ENCODE data around the gene LIME1. TPM values are rescaled to one million over a fixed set of nuclear protein-coding genes. Genes with fewer than 3 reads are reported as not detected.

The LIME1 gene
- total RNA-seq, 2 experiments from 2014 or later: 75.6 to 76.4 TPM

DNA sequence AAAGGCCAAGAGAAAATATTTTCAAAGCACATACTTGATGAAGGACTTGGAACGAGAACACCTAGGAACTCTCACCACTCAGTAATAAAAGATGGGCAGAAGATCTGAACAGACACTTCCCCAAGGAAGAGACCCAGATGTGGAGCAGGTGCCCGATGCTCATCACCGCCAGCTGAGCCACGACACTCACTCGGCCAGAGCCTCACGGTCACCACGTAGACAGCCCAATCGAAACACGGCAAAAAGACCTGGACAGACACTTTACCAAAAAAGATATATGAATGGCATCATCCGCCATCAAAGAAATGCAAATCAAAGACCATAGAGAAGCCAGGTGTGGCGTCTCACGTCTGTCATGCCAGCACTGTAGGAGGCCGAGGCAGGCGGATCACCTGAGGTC, 44.7 kb downstream of the LIME1 start:
- BruUV-seq (replicated peaks): no TSS peak
- ChIA-PET CTCF (ENCODE audit: unreplicated experiment) (interaction anchor here (0.5 kb wide), 1 partner anchor 15 kb away, joined by 3 read pairs; no protein-coding TSS in a partner anchor), POLR2A (interaction anchor here (0.6 kb wide), 1 partner anchor 83 kb away, joined by 4 read pairs; no protein-coding TSS in a partner anchor)
- Histone ChIP-seq H4K20me1 (ENCODE audit: insufficient read depth, low read length) (no peaks in the 10 kb centered on the region), H3K9me3 (ENCODE audit: low read length) (no peaks in the 10 kb centered on the region), H3K79me2 (ENCODE audit: insufficient read depth, low read depth, low read length) (no peaks in the 10 kb centered on the region), H2AFZ (ENCODE audit: low read length) (no peak overlapping the region), H3K36me3 (ENCODE audit: insufficient read depth, low read length) (no peaks in the 10 kb centered on the region), H3K4me3 (ENCODE audit: low read depth, low read length, poor library complexity, severe bottlenecking) (no peak overlapping the region), H3K4me2 (ENCODE audit: low read length) (no peak overlapping the region), H3K27ac (ENCODE audit: low read depth, low read length, poor library complexity, severe bottlenecking) (no peak overlapping the region), H3K9me2 (ENCODE audit: insufficient read depth, low read length) (no peaks in the 10 kb centered on the region), H3K4me1 (ENCODE audit: insufficient read depth, low read length, poor library complexity, severe bottlenecking) (peaks cover 14% of the 10 kb centered on the region)
- intact Hi-C loops (cut with micrococcal nuclease; ENCODE audit: unreplicated experiment): no loop called here
- DNase-seq (ENCODE audit: low spot score): no peak
- TF ChIP-seq EZH2phosphoT487 (IDR thresholded peaks at IDR 0.05; ENCODE audit: borderline replicate concordance, low read depth, low read length) (no peak), CTCF (conservative IDR thresholded peaks at IDR 0.05; ENCODE audit: low read length) (no peak)

DNA sequence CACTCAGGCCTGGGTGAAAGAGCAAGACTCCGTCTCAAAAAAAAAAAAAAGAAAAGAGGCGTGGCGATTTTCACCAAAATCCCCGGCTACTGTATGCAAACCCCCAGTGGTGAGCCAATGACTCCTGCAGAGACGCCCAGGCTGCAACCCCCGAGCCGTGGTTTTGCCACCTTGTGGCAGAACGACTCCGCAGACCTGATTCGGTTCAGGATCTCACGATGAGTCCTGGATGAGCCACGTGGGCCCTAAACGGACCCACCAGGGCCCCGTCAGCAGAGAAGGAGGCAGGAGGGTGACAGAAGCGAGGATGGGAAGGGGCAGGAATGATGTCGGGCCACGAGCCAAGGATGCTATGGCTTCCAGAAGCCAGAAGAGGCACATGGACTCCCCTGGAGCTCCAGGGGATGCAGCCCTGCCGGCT, 45.6 kb downstream of the LIME1 start:
- Histone ChIP-seq H2AFZ (ENCODE audit: low read length) (no peak overlapping the region), H3K4me3 (ENCODE audit: low read depth, low read length, poor library complexity, severe bottlenecking) (no peak overlapping the region), H3K27ac (ENCODE audit: low read depth, low read length, poor library complexity, severe bottlenecking) (no peak overlapping the region), H3K4me2 (ENCODE audit: low read length) (peak overlapping the region; percentile 12; the same call in 1 of the 2 replicates), H3K36me3 (ENCODE audit: insufficient read depth, low read length) (no peaks in the 10 kb centered on the region), H4K20me1 (ENCODE audit: insufficient read depth, low read length) (no peaks in the 10 kb centered on the region), H3K9me2 (ENCODE audit: insufficient read depth, low read length) (no peaks in the 10 kb centered on the region), H3K79me2 (ENCODE audit: insufficient read depth, low read depth, low read length) (no peaks in the 10 kb centered on the region), H3K4me1 (ENCODE audit: insufficient read depth, low read length, poor library complexity, severe bottlenecking) (peaks cover 21% of the 10 kb centered on the region), H3K9me3 (ENCODE audit: low read length) (no peaks in the 10 kb centered on the region)
- no TSS peak for BruUV-seq (replicated peaks)
- POLR2A ChIA-PET: interaction anchor here (0.6 kb wide), 1 partner anchor 82 kb away, joined by 4 read pairs; no protein-coding TSS in a partner anchor
- no peak for TF ChIP-seq EZH2phosphoT487 (IDR thresholded peaks at IDR 0.05; ENCODE audit: borderline replicate concordance, low read depth, low read length)
- TF ChIP-seq CTCF (conservative IDR thresholded peaks at IDR 0.05; ENCODE audit: low read length): 0 out of 2 replicates have a peak, but pooled peaks have one; percentile 10
- peak; percentile 26 for DNase-seq (ENCODE audit: low spot score)
- intact Hi-C loops (cut with micrococcal nuclease; ENCODE audit: unreplicated experiment): no loop called here
- CTCF ChIA-PET (ENCODE audit: unreplicated experiment): no interaction called here

DNA sequence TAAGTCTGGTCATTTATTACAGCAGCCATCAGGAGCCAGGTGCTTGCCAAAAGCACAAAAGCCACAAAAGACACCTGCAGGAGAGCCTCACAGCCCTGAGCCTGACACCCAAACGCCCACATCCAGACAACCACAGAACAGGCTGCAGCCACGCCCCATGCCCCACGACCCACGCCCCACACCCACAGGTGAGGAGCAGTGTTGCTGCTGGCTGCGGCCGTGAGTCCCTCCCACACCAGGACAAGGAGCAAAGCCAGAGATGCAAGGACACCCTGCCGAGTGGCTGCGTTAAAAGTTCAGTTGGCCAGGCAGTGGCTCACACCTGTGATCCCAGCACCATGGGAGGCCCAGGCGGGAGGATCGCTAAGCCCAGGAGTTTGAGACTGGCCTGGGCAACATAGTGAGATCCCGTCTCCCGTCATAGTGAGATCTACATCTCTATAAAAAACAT, 46.1 kb downstream of the LIME1 start:
- intact Hi-C loops (cut with micrococcal nuclease; ENCODE audit: unreplicated experiment): no loop called here

More for the DNA sequence above, 46.1 kb downstream of the LIME1 start:
- Histone ChIP-seq H3K4me2 (ENCODE audit: low read length) (no peak overlapping the region; the same call in 1 of the 2 replicates), H4K20me1 (ENCODE audit: insufficient read depth, low read length) (no peaks in the 10 kb centered on the region), H3K4me3 (ENCODE audit: low read depth, low read length, poor library complexity, severe bottlenecking) (no peak overlapping the region), H2AFZ (ENCODE audit: low read length) (no peak overlapping the region), H3K9me2 (ENCODE audit: insufficient read depth, low read length) (no peaks in the 10 kb centered on the region), H3K4me1 (ENCODE audit: insufficient read depth, low read length, poor library complexity, severe bottlenecking) (peaks cover 26% of the 10 kb centered on the region), H3K36me3 (ENCODE audit: insufficient read depth, low read length) (no peaks in the 10 kb centered on the region), H3K79me2 (ENCODE audit: insufficient read depth, low read depth, low read length) (no peaks in the 10 kb centered on the region), H3K27ac (ENCODE audit: low read depth, low read length, poor library complexity, severe bottlenecking) (no peak overlapping the region), H3K9me3 (ENCODE audit: low read length) (no peaks in the 10 kb centered on the region)
- POLR2A ChIA-PET: no interaction called here
- BruUV-seq (replicated peaks): no TSS peak
- CTCF ChIA-PET (ENCODE audit: unreplicated experiment): no interaction called here
- peak; percentile 22 for DNase-seq (ENCODE audit: low spot score)
- TF ChIP-seq CTCF (conservative IDR thresholded peaks at IDR 0.05; ENCODE audit: low read length): no peak
- no peak for TF ChIP-seq EZH2phosphoT487 (IDR thresholded peaks at IDR 0.05; ENCODE audit: borderline replicate concordance, low read depth, low read length)

Measured in OCI-LY7 (cell line).